ENCODE measurements around the gene C16orf78. TPM values are rescaled to one million over a fixed set of nuclear protein-coding genes. Genes with fewer than 3 reads are reported as not detected.

C16orf78 gene
- total and polyA plus RNA-seq, 2 of the 4 experiments (the other 2 are of a cell fraction) = not detected

DNA sequence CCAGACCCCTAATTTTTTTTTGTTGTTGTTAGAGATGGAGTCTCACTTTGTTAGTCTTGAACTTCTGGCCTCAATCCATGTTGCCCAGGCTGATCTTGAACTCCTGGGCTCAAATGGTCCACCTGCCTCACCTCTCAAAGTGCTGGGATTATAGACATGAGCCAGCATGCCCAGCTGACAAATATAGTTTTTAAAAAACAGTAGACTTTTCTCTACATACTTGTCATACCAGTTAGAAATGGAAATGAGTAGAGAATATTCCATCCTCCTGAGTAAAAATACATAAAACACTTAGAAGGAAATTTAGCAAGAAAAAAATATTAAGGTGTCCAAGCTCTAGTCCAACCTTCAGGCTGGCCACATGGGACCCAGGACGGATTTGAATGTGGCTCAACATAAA is 21.4 kb downstream of the C16orf78 start:
- WGBS, 2 experiments (ENCODE audit: extremely low coverage in 2 of 2, insufficient read length in 1 of 2) = no CpG with 5 or more reads among the region's 1 CpG
- Histone ChIP-seq H2AFZ (replicated peaks; ENCODE audit: low read length, poor library complexity) (no peak overlapping the region), H2AK9ac (replicated peaks; ENCODE audit: low read depth, low read length, poor library complexity) (no peak overlapping the region), H4K8ac (ENCODE audit: low read depth in 2 of 2, low read length in 2 of 2) (no peak overlapping the region), H3K27me3 (ENCODE audit: control insufficient read depth, insufficient read depth, low read length) (no peaks in the 10 kb centered on the region), H3K9me3 (ENCODE audit: control insufficient read depth, insufficient read depth, low read length) (no peaks in the 10 kb centered on the region), H3K14ac (replicated peaks; ENCODE audit: low read depth, low read length) (no peak overlapping the region), H3K9ac (ENCODE audit: low read depth, low read length) (no peak overlapping the region), H2BK20ac (ENCODE audit: low read depth, low read length) (no peak overlapping the region), H3K36me3 (ENCODE audit: control insufficient read depth, insufficient read depth, low read length) (no peaks in the 10 kb centered on the region), H3K18ac (ENCODE audit: low read depth, low read length) (no peak overlapping the region), H3K23ac (ENCODE audit: low read depth, low read length) (no peak overlapping the region), H4K5ac (ENCODE audit: low read depth, low read length) (no peak overlapping the region), H2BK5ac (ENCODE audit: low read depth, low read length, poor library complexity, severe bottlenecking) (no peak overlapping the region), H3K4me2 (ENCODE audit: low read depth, low read length) (no peak overlapping the region), H3K56ac (ENCODE audit: extremely low read depth, insufficient read depth, low read length) (no peak overlapping the region), H2BK120ac (ENCODE audit: low read depth, low read length) (no peak overlapping the region), H3K79me1 (ENCODE audit: low read depth in 1 of 2, low read length in 2 of 2) (no peaks in the 10 kb centered on the region), H3K27ac (ENCODE audit: insufficient read depth, low read length) (no peak overlapping the region), H3K4me1 (ENCODE audit: control insufficient read depth, insufficient read depth, low read length) (no peaks in the 10 kb centered on the region), H3K4ac (ENCODE audit: low read depth, low read length) (no peak overlapping the region), H2AK5ac (ENCODE audit: low read depth, low read length) (no peak overlapping the region), H3K9me1 (ENCODE audit: insufficient read depth, low read length) (no peaks in the 10 kb centered on the region), H4K91ac (ENCODE audit: insufficient read depth, low read depth, low read length) (no peak overlapping the region), H2BK15ac (ENCODE audit: low read depth, low read length) (no peak overlapping the region), H4K20me1 (ENCODE audit: insufficient read depth, low read length) (no peaks in the 10 kb centered on the region), H3K4me3 (ENCODE audit: insufficient read depth, low read depth, low read length) (no peak overlapping the region)
- DNase-seq (no peak), ATAC-seq (ENCODE audit: low read depth) (no peak)
- ChIA-PET CTCF (no interaction called here), POLR2A (ENCODE audit: unreplicated experiment) (no interaction called here)
- TF ChIP-seq BHLHE40 (IDR thresholded peaks at IDR 0.05; ENCODE audit: low read depth, low read length) (no peak), NFE2L2 (IDR thresholded peaks at IDR 0.05; ENCODE audit: low read depth, low read length) (no peak), CEBPB (IDR thresholded peaks at IDR 0.05; ENCODE audit: low read depth, low read length) (no peak), MAFK (IDR thresholded peaks at IDR 0.05; ENCODE audit: low read depth, low read length) (no peak), RCOR1 (IDR thresholded peaks at IDR 0.05; ENCODE audit: insufficient replicate concordance, low read length) (no peak), MXI1 (IDR thresholded peaks at IDR 0.05; ENCODE audit: borderline replicate concordance, low read depth, low read length) (no peak), MAZ (IDR thresholded peaks at IDR 0.05; ENCODE audit: borderline replicate concordance, low read depth, low read length) (no peak), FOS (IDR thresholded peaks at IDR 0.05; ENCODE audit: low read depth, low read length) (no peak), POLR2A (IDR thresholded peaks at IDR 0.05; ENCODE audit: low read depth, low read length) (no peak), RFX5 (IDR thresholded peaks at IDR 0.05; ENCODE audit: low read depth, low read length) (no peak), SMC3 (IDR thresholded peaks at IDR 0.05; ENCODE audit: low read depth, low read length) (no peak), RAD21 (IDR thresholded peaks at IDR 0.05; ENCODE audit: low read length) (no peak), CHD1 (IDR thresholded peaks at IDR 0.05; ENCODE audit: low read depth, low read length) (no peak)
- TF ChIP-seq, protein P1, sequence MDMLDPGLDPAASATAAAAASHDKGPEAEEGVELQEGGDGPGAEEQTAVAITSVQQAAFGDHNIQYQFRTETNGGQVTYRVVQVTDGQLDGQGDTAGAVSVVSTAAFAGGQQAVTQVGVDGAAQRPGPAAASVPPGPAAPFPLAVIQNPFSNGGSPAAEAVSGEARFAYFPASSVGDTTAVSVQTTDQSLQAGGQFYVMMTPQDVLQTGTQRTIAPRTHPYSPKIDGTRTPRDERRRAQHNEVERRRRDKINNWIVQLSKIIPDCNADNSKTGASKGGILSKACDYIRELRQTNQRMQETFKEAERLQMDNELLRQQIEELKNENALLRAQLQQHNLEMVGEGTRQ (IDR thresholded peaks at IDR 0.05; ENCODE audit: low read depth, low read length) = no peak
- TF ChIP-seq, protein P2, sequence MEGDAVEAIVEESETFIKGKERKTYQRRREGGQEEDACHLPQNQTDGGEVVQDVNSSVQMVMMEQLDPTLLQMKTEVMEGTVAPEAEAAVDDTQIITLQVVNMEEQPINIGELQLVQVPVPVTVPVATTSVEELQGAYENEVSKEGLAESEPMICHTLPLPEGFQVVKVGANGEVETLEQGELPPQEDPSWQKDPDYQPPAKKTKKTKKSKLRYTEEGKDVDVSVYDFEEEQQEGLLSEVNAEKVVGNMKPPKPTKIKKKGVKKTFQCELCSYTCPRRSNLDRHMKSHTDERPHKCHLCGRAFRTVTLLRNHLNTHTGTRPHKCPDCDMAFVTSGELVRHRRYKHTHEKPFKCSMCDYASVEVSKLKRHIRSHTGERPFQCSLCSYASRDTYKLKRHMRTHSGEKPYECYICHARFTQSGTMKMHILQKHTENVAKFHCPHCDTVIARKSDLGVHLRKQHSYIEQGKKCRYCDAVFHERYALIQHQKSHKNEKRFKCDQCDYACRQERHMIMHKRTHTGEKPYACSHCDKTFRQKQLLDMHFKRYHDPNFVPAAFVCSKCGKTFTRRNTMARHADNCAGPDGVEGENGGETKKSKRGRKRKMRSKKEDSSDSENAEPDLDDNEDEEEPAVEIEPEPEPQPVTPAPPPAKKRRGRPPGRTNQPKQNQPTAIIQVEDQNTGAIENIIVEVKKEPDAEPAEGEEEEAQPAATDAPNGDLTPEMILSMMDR (conservative IDR thresholded peaks at IDR 0.05; ENCODE audit: low read depth, low read length) = no peak
- TF ChIP-seq, protein P3, sequence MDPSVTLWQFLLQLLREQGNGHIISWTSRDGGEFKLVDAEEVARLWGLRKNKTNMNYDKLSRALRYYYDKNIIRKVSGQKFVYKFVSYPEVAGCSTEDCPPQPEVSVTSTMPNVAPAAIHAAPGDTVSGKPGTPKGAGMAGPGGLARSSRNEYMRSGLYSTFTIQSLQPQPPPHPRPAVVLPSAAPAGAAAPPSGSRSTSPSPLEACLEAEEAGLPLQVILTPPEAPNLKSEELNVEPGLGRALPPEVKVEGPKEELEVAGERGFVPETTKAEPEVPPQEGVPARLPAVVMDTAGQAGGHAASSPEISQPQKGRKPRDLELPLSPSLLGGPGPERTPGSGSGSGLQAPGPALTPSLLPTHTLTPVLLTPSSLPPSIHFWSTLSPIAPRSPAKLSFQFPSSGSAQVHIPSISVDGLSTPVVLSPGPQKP (IDR thresholded peaks at IDR 0.05; ENCODE audit: borderline replicate concordance, low read depth, low read length) = no peak
- intact Hi-C loops (cut with micrococcal nuclease) (no loop called here), dilution Hi-C loops (cut with HindIII; ENCODE audit: low sequenced_read_pairs, unreplicated experiment) (no loop called here), in situ Hi-C loops (cut with MboI; ENCODE audit: low sequenced_read_pairs) (no loop called here)
- no TSS peak for BruUV-seq (replicated peaks)
